HG02759 (cell line): ENCODE results near the gene DOK3.

Experiments
- ATAC-seq: cut with Tn5 transposase; IDR thresholded peaks from one replicate; pipeline ENCODE4 v1.9.1; 2021; ENCODE audit warnings: mild to moderate bottlenecking, moderate library complexity; ENCODE audit not compliant: unreplicated experiment

DOK3 gene

DNA sequence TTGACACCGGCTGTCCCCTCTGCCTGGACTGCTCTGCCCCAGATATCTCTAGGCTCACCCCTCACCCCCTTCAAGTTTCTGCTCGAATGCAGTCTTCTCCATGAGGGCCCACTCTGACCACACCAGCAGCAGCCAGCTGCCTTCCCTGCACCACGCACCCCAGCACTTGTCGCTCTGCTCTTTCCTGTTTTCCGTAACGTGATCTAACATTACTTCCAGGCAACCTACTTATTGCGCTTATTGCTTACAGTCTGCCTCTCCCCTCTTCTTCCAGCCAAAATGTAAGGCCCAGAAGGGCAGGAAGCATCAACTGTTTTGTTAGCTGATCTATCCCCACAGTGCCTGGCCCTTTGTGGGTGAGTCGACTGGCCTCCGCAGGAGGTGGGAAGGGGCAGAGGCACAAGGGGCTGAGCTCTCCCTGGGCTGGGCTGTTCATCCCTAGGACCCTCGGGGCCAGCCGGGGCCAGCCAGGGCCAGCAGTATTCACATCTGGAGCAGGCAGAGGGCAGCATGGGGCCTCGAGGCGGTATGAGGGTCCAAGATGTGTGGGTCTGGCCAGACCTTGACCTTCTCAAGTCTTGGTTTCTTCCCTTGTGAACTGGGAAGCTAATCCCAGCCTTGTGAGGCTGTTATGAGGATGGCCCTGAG lies 24.6 kb downstream of the DOK3 start:
- ATAC-seq, result no peak

DNA sequence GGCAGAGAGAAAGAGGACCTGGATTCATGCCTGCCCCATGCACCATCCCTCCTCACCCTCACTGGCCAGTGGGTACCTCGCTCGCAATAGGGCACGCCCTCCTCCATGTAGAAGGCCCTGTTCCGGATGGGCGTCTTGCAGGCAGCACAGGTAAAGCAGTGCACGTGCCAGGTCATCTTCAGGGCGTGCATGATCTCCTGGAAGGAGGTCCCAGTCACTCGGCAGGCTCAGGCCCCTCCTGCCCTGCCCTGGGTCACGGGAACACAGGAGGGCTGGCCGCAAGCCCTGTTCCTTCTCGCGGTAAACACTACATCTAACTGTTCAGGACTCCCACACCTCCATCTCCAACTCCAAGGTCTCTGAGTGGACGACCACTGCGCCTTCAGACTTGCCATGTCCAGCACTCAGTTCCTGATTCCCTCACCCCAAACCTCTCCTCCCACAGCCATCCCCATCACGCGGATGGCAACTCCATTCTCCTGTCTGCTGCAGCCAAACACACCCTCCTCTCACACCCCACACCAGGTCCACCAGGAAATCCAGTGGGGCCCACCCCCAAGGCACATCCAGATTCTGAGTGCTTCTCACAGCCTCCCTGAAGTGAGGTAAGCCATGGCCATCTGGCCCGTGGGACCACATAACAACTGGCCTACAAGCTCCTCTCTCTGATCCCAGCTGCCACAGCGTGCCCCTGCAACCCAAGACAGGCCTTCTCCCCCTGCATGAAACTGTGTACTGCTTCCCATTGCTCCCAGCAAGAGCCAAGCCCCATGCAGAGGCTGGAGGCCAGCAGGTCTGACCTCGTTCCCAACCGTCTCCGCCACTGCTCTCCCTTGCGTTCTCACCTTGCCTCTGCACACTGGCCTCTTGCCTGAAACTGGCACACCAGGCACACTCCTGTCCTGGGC lies 25.4 kb downstream of the DOK3 start:
- ATAC-seq, result no peak

DNA sequence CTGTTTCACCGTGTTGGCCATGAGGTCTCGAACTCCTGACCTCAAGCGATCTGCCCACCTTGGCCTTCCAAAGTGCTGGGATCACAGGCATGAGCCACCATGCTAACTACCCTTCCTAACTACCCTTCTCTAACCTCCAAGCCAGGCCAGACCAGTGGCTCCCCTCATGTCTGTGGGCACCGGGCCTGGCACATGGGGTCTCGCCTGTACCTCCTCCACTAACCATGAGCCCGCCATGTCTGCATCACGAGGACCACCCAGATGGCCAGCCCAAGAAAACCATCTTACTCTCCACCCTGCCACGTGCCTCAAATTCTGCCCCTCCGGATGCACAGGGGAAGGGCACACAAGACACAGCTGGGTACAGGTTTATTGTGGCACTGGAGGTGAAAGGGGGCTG lies 26.6 kb downstream of the DOK3 start:
- ATAC-seq, result no peak

DNA sequence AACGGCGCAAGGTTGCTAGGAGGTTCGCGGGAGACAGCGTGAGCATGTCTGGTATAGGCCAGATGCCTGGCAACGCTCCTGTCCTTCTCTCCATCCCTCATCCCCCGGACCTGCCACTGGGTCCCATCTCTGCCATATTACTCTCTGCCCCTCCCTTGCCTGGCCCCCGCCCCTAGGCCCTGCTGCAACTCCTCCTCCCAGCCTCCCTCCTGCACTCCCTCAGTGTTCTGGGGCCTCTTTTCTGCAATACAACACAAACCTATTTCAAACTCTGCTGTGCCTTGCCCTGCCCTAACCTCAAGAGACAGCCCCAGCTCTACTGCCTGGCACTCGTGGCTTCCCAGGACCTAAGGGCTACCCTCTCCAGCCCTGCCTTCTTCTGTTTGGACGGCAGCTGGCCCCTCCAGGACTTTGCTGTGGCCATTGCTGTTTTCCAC lies 27.2 kb downstream of the DOK3 start:
- no peak for ATAC-seq

DNA sequence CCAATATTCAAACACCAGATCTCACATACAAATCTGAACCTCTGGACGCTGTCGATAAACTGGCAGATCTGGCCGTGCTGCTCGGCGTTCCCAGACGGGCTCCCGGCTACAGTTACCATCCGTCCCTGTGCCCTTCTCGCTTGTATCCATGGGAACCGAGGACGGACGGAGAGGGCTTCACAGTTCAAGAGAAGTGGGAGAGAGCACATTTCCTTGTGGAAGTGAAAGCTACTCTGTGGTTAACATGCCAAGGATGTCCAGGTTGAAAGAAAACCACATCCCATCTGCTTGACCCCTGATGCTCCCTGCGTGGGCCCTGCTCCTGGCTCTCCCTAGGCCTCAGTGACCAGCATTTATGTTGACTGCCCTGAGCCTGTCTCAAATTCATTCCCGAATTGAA lies 29.9 kb downstream of the DOK3 start:
- no peak for ATAC-seq

DNA sequence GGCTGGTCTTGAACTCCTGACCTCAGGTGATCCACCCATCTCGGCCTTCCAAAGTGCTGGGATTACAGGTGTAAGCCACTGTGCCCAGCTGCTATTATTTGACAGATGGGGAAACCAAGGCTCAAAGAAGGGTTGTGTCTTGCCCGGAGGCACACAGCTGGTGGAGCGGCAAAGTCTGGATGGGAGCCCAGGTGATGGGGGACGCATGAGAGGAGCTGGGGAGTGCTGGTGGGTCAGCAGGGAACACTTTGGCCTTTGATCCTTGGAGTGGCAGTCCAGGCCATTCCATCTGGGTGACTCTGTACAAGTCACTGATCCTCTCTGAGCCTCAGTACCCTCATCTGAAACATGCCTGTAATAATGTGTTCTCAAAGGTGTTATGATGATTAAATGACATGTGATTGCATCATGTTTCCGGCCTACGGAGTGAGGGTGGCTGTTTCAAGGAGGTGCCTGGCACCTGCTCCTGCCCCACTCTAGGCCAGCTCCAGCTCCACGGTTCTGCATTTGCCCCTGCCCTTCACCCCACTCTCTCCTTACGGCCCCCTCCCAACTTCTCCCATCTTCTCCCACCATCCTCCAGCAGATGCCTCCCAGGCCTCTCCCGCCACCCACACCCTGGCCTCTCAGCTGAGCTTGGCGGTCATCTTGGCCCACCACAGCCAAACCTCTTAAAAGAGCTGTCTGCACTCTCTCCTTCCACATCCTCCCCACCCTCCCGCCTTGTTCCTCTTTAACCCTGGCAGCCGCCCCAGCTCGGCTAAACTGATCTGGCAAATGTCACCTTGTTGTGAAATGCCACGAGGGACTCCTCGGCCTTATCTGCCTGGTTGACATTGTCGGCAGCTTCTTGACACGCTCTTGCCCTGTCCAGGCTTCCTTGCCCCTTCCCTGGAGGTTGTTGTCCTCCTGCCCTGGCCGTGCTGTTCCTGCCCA lies 30.6 kb downstream of the DOK3 start:
- no peak for ATAC-seq

DNA sequence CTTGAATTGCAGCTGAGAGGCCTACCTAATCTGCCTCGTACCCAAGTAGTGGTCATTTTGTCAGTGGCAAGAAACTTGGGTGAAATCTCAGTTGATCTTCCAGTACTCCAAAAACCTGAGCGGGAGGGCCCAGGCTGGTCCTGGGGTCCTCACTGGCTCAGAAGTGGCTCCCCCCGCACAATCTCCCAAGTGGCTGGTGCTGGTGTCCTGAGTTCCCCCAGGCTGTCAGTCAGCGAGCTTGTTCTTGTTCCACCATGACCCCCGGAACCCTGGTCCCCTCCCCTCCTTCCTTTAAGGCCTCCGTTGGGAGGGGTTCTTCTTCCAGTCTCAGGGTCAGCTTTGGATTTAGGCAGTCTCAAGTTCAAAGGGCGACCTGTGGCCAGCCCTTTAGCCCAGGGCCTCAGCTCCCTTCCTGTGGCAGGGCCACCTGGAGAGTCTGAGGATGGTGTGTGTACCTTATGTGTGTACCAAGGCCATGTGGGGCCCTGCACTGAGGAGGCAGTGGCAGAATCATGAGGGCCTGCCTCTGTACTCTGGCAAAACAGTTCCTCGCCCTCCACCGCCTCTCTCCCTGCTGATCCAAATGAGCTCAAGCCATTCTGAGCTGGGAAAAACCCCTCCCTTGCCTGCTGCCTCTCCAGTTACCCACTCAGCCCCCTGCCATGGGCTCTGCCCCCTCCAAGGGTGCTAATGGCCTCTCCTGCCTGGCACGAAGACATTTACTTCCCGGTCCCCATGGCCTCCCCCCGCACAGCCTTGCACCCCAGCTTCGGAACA lies 31.7 kb downstream of the DOK3 start:
- ATAC-seq, result no peak

DNA sequence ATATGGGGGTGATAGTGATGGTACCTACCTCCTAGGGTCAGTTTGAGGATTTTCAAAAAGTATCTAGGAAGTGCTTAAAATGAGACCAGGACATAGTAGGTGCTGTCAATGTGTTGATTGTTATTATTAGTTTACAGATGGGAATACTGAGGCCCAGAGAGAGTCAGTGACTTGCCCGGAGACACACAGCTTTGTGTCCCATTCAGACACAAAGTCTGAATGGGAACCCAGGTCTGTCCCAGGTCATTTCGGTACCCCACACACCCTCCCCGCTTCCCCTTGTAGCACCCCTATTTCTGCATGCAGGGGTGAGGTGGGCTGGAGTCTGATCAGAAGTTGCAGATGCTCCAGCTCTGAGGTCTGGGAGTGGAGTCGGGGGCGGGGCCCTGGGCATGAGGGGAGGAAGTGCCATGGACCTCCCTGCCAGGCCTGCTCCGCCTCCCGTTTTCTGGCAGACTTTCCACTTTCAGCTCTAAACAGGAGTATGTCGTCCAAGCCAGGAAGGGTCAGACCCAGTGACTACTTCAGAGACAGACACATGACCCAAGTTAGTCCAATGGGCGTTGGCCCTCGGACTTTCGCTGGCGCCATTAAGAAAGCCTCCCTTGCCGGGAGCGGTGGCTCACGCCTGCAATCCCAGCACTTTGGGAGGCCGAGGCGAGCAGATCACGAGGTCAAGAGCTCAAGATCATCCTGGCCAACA lies 32.9 kb downstream of the DOK3 start:
- ATAC-seq, result no peak

DNA sequence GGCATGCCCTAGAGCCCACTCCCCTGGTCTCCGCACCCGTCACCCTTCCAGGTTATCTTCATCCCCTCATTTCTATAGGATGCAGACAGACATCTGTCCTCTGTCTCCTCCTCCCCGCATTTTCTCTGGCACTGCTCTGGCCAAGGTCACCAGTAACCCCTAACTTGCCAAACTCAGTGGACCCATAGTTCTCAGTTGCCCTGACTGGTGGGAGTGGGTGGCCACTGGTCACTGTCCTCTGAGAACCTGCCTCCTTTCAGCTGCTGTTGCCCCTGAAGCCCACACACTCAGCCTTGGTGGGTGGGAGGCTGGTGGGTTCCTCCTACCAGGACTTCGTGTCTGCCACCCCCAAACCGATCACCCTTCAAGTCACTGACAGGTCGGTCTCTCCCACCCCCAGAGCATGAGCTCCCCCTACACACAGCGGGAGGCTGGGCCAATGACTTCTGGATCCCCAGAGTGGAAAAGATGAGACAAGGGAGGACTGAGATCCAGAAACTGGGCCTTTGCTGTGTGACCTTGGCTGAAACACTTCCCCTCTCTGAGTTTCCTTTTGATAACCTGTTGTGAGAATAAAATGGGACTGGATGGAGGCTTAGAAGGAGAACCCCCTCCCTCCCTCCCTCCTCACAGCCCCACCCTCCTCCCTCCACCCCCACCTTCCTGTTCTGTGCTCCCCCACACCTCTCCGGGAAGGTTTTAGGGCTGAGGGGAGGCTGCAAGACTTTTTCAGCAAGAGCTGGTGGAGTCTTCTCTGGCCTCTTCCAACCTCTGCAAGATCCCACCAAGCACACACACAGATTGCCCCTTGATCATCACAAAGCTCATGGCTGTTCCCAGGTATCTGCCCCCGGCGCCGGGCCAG lies 33.8 kb downstream of the DOK3 start:
- ATAC-seq, result no peak

DNA sequence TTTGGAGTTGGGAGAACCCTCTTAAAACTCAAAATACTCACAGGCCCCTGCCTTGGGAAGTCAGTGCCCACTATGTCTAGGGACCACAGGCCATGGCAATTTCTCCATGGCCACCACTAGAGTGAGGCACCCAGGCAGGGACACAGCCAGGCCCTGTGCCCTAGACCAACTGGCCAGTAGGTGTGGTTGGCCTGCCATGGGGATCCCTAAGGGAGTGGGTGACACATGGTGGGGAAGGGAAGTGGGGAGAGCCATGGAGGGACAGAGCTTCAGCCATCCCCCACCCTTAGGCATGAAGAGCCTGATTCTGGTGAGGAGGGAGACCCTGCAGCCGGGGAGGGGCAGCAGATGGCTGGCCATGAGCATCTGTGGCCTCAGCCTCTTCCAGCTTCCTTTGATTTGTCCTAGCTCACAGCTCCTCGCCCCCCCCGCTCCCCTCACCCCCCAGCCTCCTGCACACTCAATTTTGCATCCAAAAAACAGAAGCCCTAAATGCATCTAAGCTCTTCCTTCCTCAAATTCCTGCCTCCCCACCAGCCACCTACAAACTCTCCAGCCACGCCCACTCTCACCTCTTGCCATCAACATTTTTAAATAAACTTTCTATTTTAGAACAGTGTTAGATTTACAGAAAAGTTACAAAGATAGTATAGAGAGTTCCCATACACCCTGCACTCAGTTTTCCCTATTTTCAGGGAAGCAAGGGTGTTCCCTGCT lies 34.6 kb downstream of the DOK3 start:
- ATAC-seq, result no peak

DNA sequence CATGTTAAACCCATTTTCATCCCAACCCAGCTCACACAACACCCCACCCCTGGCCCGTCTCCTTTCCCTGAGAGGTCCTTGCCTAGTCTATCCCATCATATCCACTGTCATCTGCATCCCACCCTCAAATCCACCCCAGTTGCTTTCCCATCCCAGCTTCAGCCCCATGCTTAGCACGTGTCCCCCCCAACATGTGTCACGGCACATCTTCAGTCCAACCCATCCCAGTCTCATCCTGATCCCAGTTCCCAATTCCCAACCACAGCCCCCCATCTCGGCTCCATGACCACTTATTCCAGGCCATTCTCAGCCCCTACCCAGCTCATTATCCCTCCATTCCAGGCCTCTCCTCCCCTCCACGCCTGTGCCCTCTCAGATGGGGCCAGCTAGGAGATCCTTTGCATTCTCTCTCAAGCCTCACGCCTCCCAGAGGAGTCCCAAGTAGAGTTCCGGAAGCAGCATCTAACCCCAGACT lies 35.6 kb downstream of the DOK3 start:
- ATAC-seq, result no peak

DNA sequence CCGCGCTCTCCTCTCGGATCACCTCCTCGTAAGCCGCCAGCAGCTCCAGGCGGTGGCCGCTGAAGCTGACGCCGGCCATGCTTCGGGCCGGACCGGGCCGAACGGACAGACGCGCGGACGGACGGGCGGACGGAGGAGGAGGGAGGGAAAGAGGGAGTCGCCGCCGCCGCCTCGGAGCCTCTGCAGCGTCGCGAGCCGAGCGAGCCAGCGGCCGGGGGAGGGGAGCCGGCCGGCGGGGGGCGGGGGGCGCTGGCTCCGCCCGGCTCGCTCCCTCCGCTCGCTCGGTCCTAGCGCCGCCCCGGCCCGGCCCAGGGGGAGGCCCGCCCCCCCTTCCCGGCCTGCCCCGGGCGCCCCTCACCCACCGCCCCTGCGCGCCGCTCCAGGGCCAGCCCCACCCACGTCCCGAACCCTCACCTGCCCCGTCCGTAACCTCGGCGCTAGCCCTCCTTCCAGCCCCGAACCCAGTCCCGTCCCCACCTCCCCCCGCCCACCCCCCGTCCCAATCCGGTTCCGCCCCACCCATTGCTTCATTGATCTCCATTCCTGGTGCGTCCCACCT lies 36.1 kb downstream of the DOK3 start, which contains the start of gene DBN1:
DBN1 (minus strand) TSS at position 192 of the 559 bp plus-strand sequence; CDS start at position 79, 113 bp downstream.
- peak; percentile 45 for ATAC-seq

DNA sequence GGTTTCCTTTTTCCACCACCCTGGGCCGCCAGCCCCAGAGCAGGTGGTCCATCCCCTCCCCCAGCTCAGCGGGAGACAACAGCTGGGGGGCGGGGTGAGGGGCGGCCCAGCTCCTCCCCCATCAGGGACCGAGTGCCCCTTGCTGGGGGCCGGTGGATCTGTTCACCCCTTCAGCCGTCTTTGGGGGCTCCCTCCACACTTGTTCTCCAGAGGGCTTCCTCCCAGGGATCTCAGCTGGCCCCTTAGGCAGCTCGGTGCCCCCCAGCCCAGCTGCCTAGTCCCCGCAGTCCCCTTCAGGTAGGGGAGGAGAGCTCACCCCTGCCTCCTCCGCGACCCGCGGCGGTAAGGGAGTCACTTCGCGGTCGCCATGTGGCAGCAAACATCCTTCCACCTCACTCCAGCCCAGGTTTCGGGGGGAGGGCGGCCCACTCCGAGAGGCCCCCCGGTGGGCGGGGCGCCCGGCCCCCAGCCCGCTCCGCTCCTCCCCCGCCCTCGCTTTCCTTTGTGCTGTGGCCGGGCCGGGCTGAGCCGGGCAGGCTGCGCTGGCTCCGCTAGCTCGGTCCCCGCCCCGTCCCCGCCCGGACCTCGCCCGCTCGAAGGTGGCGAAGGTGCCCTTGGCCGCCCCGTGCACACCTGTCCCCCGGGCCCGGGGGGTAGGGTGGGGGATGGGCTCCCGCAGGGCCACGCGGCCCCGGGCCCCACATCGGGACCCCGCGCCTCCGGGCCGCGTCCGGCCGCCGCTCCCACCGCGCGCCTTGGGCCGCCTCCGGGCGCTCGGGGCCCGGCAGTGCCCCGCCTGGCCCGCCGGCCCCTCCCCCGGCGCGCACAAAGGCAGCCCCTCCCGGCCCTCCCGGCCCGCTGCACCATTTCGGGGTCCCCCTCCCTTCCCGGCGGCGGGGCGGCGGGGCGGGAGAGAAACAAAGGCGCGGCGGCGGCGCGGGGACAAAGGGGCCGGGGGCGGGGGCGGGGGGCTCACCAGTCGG lies 36.9 kb downstream of the DOK3 start:
- peak; percentile 61 for ATAC-seq

DNA sequence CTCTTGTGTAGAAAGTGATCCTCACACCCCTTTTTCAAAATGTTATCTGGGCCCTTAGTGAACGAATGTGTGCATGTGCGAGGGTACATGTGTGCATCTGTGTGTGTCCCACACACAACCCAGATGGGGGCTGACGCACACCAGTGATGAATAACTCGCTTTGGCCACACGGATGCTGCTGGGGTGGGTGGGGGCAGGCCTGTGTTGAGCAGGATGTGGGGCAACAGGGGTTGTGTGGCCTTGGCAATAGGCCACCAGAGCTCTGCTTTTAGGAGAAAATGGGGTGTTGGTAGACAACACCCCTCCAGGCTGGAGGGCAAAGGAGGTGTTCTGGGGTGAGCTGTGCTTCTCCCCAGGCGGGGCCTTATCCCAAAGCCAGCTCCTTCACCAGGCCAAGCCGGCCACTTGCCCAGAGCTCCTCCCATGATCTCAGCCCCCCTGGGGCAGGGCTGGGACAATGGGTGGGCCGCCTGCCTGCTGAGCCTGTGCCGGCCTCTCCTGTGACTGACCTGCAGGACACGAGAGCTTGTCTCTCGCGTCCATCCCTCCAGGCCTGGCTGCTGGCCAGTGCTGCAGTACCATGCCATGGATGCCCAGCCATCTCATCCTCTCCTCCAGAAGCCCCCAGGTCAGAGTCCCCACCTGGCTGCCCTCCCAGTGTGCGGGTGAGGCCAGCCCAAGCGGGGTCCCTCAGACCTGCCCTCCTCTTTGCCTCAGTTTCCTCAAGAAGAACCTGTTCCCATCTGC lies 37.8 kb downstream of the DOK3 start:
- ATAC-seq, result no peak

DNA sequence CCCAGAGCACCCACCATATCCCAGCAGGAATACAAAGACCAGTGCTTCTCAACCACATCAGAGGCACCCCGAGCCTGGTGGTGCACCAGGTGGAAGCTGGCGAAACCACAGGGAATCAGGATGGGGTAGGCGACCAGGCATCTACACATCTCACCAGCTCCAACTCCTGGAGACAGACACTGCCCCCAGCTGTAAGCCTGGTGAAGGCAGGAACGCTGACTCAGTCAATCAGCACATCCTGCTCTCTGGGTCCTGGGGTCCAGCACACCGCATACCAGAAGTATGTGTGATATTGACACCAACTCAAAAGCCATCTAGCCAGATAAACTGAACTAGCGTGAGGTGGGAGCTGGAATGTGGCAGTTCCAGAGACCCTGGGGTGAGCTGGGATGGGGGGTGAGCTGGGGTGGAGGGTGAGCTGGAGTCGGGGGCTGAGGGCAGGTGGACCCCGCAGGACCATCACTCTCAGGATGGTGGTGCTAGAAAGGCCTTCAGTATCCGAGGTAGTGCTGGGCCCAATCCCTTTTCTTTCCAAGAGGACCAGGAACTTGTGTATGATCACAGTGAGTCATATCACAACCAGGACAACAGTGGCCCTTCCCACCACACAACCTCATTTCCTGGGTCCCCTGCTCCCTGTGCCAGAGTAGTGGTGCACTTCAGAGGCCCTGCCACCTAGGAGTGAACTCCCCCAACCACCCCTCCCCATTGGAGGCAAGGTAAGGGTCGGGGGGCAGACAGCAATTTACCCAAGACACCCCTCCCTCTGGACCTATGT lies 38.7 kb downstream of the DOK3 start:
- ATAC-seq, result no peak
